GM19395 (cell line): Measurements from ENCODE around the gene ARL6IP5.

Experiments
- ATAC-seq: cut with Tn5 transposase; IDR thresholded peaks from one replicate; pipeline ENCODE4 v1.9.1; 2021; ENCODE audit warnings: mild to moderate bottlenecking, moderate library complexity; ENCODE audit not compliant: unreplicated experiment

The ARL6IP5 gene

DNA sequence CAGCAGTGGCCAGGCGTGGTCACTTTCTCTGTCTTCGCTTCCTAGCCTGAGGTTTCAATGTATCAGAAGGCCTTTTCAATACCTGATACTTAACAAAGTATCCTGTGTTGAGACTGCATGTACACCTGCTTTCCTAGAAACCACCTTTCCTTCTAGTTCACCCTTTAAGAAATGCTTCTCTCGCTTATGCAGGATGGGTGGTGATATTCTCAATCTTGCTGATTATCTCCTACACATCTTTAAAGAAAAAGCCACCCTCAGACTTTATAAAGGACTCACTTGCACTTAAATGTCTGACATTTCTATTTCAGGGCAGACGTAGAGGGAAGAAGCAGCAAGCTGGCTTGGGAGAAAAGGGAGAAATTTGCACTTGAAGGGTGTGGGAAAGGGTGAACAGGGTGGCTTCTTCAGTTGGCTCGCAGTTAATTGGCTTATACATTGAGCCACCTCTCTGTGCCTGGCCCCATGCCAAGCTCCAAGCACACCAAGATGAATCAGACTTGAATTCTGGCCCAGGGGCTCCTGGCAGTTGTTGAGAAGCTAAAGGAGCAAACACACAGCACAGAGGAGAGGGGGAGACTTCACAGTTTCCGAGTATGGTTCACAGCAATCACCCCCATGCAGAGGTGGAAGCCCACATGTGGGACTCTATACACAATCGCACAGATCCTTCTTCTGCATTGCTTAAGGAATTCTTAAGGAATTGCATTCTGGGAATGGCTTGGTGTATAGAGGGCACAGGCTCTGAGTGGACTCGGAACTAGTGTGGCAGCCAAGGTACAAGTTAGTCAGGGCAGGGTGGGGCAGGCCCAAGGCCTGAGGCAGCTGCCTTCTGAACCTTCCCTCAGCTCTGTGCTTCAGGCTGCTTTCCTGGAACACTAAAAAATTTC, 1.3 kb downstream of the ARL6IP5 start:
- no peak for ATAC-seq

DNA sequence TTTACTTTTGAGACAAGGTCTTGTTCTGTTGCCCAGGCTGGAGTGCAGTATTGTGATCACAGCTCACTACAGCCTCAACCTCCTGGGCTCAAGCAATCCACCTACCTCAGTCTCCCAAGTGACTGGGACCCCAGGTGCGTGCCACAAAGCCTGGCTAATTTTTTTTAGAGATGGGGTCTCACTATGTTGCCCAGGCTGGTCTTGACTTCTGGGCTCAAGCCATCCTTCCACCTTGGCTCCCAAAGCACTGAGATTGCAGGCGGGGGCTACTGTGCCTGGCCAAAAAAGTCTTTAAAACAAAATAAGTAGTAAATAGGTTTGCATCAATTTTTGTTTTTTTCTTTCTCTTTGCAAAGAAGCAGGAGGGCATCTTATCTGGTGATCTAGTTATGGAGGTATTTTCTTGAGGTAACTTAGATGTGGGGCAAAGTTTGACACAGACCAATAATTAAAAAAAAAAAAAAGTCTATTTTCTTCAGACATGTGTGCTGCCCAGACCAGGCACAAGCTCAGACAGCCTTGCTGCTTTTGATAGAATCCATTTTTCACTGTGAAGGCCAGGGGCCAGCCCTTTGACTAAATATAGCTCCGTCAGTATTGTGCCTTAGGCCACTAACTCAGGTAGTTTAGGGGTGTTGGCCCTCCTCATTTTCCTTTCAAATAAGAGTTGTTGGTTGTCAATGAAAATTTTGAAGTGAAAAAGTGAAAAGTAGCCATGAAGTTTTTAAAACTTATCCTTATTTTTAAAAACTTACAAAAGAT, 2.5 kb downstream of the ARL6IP5 start:
- ATAC-seq: no peak

DNA sequence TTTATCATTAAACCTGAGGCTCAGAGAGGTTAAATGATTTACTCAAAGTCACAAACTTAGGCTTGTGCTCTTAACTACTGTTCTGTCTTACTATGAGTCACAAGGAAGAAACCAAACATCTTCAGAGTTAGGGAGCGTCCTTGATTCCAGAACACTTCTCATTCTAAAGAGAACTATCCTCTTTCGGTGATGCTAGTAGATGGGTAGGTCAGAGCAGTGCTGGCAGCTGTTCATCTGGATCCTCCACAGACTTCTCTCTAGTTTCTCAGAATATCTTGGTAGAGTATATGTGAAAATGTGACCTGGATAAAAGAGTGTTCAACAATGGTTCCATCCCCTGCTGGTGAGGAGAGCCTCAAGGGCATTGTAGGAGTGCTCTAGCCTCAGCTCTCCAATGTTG, 3.3 kb downstream of the ARL6IP5 start:
- ATAC-seq: peak; percentile 21

DNA sequence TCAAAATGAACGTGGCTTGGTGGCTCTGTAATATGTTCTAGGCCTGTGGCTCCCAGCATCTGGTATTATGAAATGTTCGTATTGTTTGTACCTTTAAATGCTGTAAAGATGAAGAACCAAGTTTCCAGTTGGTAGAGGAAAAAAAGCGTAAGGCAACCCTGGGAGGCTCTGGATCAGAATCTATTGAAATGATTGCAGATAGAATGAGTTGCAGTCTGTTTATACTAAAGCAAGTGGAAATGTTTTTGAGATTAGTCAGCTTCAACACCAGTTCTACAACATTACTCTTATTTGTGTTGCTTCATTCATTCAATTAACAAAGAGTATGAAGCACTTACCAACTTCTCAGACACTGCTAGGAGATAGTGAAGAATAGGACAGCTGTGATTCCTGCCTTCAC, 5.3 kb downstream of the ARL6IP5 start:
- no peak for ATAC-seq

DNA sequence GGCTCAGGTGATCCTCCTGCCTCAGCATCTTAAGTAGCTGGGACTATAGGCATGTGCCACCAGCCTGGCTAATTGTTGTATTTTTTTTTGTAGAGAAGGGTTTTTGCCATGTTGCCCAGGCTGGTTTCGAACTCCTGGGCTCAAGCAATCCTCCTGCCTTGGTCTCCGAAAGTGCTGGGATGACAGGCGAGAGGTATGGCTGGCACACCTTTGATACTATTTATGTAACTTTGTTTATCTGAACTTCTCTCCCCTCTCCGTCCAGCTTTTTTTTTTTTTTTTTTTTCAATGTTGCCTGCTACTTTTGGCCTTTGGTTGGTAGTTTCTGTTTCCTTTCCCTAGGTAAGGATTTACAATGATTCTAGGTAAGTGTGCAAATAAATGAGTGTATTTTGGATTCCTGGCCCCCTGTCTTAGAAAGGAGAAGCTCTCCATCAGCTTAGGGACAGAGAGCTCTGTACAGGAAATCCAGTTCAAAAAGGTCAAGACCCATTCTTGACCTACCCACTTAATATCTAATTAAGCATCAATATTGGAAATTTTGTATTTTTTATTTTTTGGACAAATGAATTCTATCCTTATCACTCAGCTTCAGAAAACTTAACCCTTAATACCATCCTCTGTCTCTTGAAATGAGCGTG, 6.8 kb downstream of the ARL6IP5 start:
- ATAC-seq: no peak

DNA sequence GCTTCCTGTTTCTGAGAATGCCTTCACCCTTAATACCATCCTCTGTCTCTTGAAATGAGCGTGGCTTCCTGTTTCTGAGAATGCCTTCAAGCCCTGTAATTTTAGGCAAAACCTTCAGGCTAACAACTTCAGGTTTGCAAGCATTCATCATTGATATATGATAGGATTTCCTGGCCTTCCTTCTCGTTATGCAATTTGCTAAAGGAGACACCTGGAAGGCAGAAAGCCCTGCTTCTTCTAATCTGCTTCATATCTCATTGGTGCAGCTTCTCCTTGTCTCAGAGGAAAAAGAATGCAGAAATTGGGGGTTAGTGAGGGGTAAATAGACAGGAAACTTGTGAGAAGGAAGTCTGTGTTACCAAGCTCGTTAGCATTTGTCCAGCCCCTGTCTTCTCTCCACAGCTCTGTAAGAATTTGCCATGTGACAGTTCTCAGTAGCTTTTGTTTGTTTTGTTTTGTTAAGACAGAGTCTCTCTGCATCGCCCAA, 7.3 kb downstream of the ARL6IP5 start:
- ATAC-seq: peak; percentile 78

DNA sequence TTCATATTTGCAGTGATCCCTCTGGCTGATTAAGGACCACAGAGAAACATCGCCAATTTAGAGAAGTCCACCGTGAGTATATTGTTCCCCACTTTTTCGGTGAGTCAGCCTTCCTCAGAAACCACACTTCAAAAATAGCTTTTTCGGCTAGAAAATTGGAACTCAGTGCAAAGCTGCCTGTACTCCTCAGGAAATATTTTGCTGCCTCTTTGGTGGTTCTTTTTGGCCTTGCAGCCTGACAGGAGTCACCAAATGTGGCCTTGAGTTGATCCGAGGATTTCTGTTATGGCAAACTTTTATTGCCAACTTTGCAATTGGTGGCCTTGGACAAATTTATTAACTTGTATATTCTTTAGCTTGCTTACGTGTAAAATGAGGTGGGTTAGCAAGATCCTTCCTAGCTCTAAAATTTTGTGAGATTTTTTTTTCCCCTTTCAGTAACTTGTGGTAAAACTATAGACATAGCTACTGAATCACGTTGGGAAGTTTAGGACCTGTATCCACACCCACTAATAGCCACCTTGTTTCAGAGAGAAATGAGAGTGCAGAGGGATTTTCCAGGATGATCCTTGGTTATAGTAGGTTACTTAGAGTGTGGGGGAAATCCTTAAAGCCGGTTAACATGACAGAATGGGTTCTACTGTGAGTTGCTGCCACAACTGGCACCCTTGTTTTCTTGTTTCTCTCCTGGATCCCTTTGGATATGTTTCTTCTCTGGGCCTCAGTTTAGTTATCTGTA, 9.9 kb downstream of the ARL6IP5 start:
- ATAC-seq: no peak

DNA sequence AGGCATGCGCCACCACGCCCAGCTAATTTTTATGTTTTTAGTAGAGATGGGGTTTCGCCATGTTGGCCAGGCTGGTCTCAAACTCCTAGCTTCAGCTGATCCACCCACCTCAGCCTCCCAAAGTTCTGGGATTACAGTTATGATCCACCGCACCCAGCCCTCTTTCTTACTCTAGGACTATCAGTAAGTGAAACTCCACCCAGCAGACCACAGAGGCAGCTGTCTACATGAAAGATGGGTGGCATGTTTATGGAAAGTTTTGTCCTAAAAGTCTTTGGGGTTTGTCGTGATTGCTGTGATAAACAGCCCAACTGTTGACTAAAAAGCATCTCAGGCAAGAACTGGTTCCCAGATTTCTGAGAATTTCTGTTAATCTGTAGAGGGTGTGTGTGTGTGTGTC, 10.9 kb downstream of the ARL6IP5 start:
- no peak for ATAC-seq

DNA sequence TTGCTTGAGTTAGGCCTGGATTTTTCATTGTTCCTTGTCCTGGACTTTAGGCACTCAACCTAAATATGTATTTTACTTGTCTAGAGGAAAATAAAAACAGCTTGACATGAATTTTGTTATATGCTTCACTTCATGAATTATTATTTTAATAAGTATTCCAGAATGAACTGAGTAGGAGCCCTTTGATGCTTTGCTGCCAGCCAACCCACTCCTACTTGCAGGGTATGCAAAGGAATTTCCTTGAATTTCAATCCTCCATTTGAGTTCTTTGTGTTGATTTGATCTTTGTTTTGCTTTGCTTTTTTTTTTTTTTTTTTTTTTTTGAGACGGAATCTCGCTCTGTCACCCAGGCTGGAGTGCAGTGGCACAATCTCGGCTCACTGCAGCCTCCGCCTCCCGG, 11.6 kb downstream of the ARL6IP5 start:
- no peak for ATAC-seq

DNA sequence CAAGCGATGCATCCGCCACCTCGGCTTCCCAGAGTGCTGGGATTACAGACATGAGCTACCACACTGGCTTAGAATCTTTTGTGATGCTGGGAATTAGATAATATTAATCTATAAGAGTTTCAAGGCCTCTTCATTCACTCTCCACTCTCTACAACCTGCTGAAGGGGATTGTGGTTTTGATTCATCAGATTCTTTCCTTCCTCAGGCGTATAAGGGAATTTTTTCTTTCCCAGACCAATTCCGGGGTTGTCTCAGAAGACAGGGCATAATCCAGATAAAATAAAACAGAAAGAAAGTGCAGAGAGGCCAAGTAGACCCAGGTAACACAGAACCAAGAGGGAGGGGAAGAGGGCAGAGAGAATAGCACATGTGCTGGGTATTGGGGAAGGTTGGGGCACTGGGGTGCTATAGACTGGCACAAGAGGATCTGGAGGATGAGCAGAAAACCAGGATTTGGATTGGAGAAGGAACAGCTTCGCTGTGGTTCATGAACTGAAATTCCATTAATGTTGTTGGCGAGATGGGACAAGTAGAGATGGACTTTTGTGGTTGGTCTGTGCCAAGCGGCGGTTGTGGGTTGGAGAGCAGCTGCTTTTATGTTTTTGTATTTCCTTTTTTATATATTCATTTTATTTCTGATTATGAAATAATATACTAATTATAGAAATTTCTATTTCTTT, 12.8 kb downstream of the ARL6IP5 start:
- ATAC-seq: no peak

DNA sequence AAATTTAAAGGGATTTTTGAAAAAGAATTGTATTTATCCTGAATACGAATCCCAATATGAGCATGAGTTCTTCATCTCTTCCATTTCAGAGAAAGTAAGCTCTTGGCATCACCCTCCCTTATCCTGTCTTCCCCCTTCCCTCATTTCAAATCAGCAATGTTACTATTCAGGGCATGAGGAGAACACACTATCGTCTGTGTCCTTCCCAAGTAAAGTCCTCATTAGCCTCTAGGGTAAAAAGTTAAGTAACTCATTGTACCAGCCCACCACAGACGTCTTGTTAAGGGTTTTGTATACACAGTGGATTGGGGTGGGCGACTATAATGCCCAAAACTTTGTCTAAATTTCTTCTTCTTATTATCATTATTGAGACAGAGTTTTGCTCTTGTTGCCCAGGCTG, 14.8 kb downstream of the ARL6IP5 start:
- no peak for ATAC-seq

DNA sequence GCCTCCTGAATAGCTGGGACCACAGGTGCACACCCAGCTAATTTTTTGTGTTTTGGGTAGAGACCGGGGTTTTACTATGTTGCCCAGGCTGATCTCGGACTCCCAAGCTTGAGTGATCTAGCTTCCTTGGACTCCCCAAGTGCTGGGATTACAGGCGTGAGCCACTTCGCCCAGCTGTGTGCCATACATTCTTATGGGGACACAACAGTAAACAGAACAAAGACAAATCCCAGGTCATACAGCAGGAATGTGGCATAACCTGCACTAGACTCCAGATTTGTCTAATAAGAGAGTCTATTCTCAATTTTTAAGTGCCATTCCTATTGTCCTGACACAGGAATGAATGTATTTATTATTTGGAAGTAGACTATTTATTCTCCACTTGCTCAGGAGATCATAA, 17.6 kb downstream of the ARL6IP5 start:
- no peak for ATAC-seq

DNA sequence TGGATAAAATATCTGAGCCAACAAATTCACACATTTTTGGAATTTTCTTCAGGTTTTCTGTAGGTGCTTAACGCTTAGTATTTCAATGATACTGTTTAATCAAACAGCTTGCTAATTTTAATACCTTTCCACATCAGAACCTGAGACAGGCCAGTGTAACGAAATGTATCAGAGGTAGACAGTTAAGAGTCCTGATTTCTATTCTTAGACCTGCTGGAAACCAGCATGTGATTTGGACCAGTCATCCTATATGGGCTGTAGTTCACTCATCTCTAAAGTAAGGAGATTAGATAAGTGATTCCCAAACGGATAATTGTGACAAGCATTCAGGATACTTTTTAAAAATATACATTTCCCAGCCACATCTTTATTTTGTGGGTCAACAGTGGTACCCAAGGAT, 18.4 kb downstream of the ARL6IP5 start:
- no peak for ATAC-seq

DNA sequence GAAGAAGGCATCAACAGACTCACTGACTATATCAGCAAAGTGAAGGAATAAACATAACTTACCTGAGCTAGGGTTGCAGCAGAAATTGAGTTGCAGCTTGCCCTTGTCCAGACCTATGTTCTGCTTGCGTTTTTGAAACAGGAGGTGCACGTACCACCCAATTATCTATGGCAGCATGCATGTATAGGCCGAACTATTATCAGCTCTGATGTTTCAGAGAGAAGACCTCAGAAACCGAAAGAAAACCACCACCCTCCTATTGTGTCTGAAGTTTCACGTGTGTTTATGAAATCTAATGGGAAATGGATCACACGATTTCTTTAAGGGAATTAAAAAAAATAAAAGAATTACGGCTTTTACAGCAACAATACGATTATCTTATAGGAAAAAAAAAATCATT, 19.8 kb downstream of the ARL6IP5 start:
- ATAC-seq: no peak

DNA sequence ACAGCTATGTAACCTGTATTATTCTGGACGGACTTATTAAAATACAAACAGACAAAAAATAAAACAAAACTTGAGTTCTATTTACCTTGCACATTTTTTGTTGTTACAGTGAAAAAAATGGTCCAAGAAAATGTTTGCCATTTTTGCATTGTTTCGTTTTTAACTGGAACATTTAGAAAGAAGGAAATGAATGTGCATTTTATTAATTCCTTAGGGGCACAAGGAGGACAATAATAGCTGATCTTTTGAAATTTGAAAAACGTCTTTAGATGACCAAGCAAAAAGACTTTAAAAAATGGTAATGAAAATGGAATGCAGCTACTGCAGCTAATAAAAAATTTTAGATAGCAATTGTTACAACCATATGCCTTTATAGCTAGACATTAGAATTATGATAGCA, 20.6 kb downstream of the ARL6IP5 start:
- no peak for ATAC-seq

DNA sequence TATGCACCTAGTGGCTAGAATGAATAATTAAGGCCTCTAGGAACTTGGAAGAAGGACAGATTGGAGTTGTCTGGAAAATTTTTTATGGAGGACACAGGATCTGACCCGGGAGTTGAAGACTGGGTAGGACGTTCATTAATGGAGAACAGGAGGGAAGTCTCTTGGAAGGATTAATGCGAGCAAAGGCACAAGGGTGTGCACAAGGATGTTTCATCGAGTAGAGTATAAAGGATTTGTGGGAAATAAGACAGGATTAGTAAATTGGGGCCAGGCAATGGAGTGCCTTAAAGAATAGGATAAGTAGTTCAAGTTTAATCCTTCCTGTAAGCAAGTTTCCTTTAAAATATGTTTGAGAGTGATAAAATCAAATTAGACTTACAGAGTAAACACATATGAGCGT, 23.1 kb downstream of the ARL6IP5 start:
- ATAC-seq: no peak

DNA sequence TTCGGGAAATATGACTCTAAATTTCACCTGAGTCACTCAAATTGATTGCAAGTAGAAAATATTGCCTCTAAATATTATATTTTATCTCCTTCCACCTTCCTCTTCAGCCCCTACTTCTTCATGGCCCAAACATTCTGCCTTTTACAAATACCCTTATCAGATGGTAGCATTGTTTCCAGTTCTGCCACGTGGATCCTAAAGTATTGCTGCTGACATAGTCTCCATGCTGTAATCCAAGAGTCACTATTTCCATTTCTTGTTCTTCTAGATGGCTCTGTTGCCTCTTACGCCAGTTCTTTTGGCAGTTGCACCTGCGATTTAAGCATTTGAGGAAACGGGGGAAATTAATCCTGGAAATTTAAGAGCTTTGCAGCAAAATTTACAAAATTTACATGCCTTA, 24.1 kb downstream of the ARL6IP5 start:
- no peak for ATAC-seq

DNA sequence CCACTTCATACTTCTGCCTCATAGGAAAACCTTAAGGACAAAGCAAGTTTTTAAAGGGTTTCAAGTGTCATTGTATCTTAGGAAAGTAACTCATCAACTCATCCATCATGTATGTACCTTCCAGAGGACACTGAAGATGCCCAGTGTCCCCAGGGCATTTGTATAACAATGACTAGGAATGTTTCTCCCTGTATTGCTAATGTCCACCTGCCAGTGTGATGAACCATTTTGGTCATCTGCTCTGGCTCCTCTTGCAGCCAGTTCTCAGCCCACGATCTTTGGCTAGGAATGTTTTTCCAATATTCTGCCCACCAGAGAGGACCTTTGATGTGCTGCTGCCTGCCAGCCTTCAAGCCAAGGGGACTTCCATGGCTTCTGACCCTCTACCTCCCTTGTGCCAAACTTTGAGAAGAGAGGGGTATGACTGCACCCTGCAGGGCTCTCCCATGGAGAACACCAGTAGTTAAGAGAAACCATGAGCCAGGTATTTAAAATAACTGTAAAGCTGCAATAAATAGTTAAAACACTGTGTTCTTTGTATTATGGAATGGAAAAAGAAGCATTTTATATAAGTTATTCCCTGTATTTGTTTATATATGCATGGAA, 26.3 kb downstream of the ARL6IP5 start:
- no peak for ATAC-seq

DNA sequence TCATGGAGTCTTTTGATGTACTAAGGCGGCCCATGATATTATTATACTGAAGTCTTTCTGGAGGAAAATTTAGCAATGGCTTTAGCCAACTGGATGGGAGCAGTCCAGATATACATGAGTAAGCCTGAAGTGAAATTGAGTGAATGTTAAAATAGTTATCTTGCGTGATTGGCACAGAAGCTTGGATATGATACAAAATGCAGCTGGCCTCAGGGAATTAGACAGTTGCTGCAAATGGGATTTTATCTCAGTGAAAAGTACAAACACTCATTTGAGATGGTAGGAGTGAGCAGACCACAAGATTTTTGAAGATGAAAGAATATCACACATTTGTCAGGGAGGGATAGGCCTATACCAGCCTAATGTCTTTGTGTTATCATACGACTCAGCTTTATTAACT, 28.8 kb downstream of the ARL6IP5 start:
- no peak for ATAC-seq

DNA sequence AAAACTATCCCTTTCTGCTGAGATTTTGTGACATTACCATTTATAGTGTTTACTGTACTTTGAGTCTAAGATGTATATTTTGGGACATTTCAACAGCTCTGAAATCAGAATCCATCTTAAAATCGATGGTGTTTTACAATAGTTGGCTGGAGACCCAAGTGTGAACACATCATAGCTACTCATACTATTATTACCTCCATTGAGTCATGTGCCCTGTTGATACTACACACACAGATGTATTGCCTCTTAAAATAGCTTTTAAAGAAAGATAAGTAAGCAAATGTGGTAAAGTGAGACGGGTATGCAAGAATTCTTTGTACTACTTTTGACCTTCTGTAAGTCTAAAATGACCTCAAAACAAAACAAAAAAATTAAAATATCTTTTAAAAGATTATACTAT, 31.0 kb downstream of the ARL6IP5 start:
- no peak for ATAC-seq
